Subcutaneous adipose tissue (tissue), 4 donors: ENCODE data around the gene GOLGA6L9. TPM values are rescaled to one million over a fixed set of nuclear protein-coding genes. Genes with fewer than 3 reads are reported as not detected.
"Not testable (repeated sequence)": the region's sequence is repeated elsewhere in the genome, so short reads cannot be mapped to it uniquely, and the experiment has no call there.

Source experiments
- small RNA-seq: library from RNA; depleted of rRNA; stranded (forward); fragments of <200 nt; gene quantifications from one replicate; pipeline ENCODE3, GENCODE V24; 2016
- total RNA-seq, 4 donors: library from RNA; depleted of rRNA; stranded (reverse); fragments of >200 nt; gene quantifications; one replicate each; pipeline ENCODE4 v1.1.0, GENCODE V29; 2016
- TF ChIP-seq, protein P1 (sequence below): fragments of 450-650 bp; IDR thresholded peaks from one replicate; pipeline ENCODE4 v1.5.1; 2016; ENCODE audit warnings: low read depth, mild to moderate bottlenecking, control low read depth, antibody characterized with exemption, moderate library complexity

GOLGA6L9 gene, protein sequence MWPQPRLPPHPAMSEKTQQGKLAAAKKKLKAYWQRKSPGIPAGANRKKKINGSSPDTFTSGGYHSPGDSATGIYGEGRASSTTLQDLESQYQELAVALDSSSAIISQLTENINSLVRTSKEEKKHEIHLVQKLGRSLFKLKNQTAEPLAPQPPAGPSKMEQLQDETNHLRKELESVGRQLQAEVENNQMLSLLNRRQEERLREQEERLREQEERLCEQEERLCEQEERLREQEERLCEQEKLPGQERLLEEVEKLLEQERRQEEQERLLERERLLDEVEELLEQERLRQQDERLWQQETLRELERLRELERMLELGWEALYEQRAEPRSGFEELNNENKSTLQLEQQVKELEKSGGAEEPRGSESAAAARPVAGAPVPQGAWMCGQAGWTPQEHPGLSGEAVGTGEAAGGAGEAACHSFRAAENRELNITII
- total RNA-seq, result 1 to 10 TPM; 1.0 to 2.3 (median 1.2) TPM

DNA sequence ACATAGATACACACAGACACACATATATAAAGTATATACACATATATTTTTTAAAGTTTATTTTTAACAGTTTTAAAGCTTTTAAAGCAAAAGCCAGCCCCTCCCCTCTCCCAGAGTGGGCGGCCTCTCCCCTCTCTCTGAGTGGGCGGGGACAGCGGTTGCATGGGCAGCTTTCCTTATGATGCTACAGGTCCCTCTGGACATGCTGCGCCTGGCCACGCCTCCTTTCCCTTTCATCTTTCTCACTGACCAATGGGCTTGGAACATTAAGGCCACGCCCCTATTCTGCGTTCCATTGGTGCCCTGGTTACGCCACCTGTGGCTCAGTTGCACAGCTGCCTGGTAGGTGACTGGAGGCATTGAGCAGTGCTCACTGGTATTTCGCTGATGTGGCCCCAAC, at the start of gene GOLGA6L9:
GOLGA6L9 (plus strand) TSS at position 124 of the 400 bp plus-strand sequence; CDS start at position 388, 264 bp downstream.
- TF ChIP-seq, protein P1, sequence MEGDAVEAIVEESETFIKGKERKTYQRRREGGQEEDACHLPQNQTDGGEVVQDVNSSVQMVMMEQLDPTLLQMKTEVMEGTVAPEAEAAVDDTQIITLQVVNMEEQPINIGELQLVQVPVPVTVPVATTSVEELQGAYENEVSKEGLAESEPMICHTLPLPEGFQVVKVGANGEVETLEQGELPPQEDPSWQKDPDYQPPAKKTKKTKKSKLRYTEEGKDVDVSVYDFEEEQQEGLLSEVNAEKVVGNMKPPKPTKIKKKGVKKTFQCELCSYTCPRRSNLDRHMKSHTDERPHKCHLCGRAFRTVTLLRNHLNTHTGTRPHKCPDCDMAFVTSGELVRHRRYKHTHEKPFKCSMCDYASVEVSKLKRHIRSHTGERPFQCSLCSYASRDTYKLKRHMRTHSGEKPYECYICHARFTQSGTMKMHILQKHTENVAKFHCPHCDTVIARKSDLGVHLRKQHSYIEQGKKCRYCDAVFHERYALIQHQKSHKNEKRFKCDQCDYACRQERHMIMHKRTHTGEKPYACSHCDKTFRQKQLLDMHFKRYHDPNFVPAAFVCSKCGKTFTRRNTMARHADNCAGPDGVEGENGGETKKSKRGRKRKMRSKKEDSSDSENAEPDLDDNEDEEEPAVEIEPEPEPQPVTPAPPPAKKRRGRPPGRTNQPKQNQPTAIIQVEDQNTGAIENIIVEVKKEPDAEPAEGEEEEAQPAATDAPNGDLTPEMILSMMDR, result not testable (repeated sequence)

DNA sequence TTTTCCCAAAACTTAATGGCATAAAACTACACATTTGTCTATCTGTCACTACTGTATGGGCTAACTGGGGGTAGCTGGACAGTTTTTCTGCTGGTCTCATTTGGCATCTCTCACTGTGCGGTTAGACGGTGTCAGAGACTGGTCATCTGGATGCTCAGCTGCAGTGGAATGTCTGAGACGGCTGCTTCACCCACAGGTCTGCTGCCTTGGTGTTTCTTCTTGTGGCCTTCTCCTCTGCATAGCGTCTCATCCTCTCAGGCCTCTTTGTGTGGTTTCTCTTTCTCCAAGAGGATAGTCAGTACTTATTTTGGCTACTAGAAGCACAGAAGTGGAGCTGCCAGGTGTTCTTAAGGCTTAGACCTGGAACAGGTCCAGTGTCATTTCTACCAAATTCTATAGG, 35.9 kb upstream of the GOLGA6L9 start:
- TF ChIP-seq, protein P1, result no peak

DNA sequence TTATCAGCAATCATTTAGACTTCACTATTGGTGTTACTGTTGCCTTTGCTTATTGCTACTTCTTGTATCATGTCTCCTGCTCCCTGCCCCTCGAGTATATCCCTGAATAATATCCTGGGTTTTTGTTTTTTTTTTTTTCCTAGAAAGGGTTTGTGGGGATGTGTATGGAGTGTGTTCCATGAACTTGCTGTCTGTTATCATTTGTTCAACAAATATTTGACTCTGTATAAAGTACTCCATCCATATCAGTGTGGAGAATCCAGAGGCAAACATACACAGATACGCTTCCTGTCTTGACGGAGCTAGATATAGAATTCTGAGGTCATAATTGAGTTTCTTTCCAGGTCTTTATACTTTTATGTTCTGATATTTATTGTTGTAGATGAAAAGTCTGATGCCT, 31.8 kb upstream of the GOLGA6L9 start:
- TF ChIP-seq, protein P1, result no peak

DNA sequence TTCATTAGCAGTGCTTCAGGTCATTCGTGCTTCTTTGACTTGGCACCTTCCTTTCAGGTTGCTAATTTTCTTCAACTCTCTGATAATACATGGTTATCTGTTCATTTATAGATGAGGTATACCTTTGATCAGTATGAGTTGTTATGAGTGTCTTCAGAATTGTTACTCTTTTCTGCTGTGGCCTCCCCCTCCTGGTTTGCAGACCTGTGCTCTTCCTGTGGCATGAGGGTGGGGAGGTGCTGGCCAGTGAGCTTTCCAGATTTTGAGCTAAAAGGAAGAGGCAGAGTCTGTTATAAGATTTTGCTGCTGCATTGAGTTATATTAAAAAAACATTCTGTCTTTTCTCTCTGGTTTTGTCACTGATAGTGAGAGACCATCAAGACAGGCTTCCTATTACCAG, 30.8 kb upstream of the GOLGA6L9 start:
- TF ChIP-seq, protein P1, result no peak

Small RNAs within 50 kb of the gene (small RNA-seq; reads per million reads assigned to genes)
- gene AC245033.3, result not detected

Other genes starting within 250 kb of the GOLGA6L9 start
- gene EFL1, start 167.1 kb upstream of the GOLGA6L9 start, total RNA-seq, result 10 to 100 TPM; 12.2 to 21.1 (median 16.6) TPM
- gene SAXO2, start 167.0 kb upstream of the GOLGA6L9 start, total RNA-seq, result 1 to 10 TPM in 1 of 4 donors, under 1 TPM in 2, not detected in 1; 0.22 to 5.2 (median 0.68) TPM
- gene GOLGA6L10, start 80.3 kb upstream of the GOLGA6L9 start, total RNA-seq, result 1 to 10 TPM in 1 of 4 donors, under 1 TPM in 3; 0.16 to 1.5 (median 0.45) TPM
- gene RPS17, start 110.6 kb downstream of the GOLGA6L9 start, total RNA-seq, result 1,000 to 10,000 TPM; 1,530 to 3,175 (median 2,057) TPM
- 1 to 10 TPM; 1.7 to 8.2 (median 3.0) TPM for gene CPEB1, start 217.5 kb downstream of the GOLGA6L9 start, total RNA-seq